ENCODE measurements around the gene FRMPD3. TPM values are rescaled to one million over a fixed set of nuclear protein-coding genes. Genes with fewer than 3 reads are reported as not detected.
"Not testable (repeated sequence)": the region's sequence is repeated elsewhere in the genome, so short reads cannot be mapped to it uniquely, and the experiment has no call there.

Gene FRMPD3
- total RNA-seq, 2 experiments from 2014 or later = not detected

- POLR2A ChIA-PET, CTCF ChIA-PET: not testable (repeated sequence)
Measured at GRCh38 chrX:107471420-107471819, 22.0 kb downstream of the FRMPD3 start.

GRCh38 chrX:107477406-107477805, 28.0 kb downstream of the FRMPD3 start:
- POLR2A ChIA-PET = no interaction called here
- CTCF ChIA-PET = no interaction called here

- POLR2A ChIA-PET = no interaction called here
- CTCF ChIA-PET = no interaction called here
Measured at GRCh38 chrX:107480272-107480671, 30.8 kb downstream of the FRMPD3 start.

DNA sequence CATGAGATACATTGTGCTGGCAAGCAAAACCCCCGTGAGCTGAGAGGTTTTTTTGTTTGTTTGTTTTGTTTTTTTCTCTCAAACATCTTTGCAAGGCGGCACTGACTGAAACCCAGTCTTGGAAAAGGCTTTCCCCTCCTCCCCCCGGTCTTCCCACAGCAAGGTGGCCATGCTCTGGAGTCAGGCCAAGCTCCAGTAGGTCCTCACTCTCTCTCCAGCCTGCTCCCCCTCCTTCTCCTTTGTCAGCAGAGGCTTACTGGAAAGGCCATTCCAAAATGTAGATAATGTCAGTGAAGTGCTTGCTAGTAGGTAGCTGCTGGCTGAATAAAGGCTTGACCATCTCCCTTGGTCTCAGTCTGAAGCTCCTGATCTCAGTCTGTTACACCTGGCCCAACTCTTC, 32.6 kb downstream of the FRMPD3 start:
- ChIA-PET POLR2A (no interaction called here), CTCF (no interaction called here)

DNA sequence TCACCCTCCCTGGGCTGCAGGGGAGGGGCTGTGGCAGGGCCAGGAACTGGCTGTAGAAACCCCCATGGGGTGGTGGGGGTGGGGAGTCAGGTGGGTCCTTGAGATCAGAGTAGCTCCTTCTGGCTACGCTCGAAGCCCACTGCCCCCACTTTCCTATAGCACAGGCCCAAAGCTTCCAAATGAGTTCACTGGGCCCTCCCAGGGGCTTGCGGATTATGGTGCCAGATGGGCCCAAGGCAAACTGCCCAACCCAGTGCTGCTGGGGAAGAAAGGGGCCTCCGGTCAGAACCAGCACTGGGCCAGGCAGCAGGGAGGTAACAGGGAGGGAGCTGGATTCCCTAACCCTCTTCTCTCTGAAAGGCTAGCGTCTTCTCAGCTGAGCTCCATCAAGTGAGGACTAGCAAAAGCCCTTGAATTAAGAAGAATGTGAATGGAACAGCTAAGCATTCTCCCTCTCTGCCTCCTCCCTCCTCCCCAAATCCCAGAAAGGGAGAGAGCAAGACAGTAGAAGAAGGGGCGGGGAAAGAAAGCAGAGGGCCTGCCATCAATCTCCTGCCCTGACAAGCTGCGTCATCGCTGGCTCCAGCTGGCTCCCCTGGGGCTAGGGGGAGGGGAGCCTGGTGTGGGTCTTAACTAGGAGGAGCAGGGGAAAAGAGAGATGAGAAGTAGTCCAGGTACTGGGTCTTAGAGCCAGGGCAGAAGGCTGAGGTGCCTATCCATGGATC, 34.7 kb downstream of the FRMPD3 start:
- POLR2A ChIA-PET = no interaction called here
- CTCF ChIA-PET = no interaction called here

DNA sequence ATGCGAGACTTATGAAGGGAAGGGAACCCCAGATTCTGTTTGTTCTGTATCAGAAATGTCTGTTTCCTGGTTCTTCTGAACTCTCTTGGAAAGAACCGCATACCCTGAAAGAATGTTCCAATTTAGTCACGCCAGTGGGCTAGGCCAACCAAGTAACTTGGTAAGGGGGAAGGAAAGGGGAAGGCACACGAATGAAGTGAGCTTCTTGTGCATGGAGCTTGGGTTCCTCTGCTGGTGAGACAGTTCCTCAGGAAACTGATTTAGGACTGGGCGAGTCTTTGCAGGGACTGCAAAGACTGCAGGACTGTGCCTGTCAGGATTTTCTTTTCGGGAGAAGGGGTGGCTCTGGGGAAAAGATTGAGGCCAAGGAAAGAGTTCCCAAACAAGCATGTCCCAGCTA, 35.6 kb downstream of the FRMPD3 start:
- ChIA-PET POLR2A (interaction anchor here (0.5 kb wide), 1 partner anchor 16 kb away, joined by 4 read pairs; no protein-coding TSS in a partner anchor), CTCF (no interaction called here)

DNA sequence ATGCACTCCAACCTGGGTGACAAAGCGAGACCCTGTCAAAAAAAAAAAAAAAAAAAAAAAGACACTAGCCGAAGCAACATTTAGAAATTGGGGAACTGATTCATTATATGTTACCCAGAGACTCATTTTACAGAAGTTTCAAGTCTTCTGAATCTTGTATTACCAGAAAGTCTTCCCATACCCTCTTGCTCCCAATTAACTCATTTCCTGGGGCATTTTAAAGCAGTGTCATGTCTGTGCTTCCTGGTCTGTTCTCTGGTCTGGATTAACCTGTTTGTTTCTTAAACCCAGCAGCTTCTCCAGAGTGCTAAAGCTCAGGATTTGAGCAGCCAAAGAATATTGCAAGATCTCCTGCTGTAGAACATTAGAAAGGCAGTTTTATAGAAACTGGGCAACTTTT, 43.7 kb downstream of the FRMPD3 start:
- ChIA-PET POLR2A (no interaction called here), CTCF (no interaction called here)

DNA sequence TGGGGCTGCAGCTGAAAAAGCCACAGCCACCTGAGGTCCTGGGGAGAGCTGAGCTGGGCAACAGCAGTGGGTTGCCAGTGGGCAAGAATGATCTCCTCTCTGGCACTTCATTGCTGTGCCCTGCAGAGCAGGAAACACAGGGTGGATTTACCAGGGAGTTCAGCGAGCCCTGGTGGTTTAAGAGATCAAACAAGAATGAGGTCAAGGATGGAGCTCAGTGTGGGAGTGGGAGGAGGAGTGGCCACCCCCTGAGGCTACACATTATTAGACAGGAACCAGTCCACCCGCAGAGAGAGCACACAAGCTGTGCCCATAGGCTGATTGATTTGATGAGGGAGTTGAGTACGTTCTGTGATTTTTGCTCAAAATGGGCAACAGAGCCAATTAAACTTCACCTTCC, 47.3 kb downstream of the FRMPD3 start:
- POLR2A ChIA-PET = no interaction called here
- CTCF ChIA-PET = no interaction called here

Other genes starting within 250 kb of the FRMPD3 start
- gene NUP62CL, start 243.2 kb upstream of the FRMPD3 start, total RNA-seq = 1 to 10 TPM; 2.5 to 3.7 TPM
- gene DNAAF6, start 243.0 kb upstream of the FRMPD3 start, total RNA-seq = not detected
- 100 to 1,000 TPM; 123 to 125 TPM for gene PRPS1, start 178.9 kb downstream of the FRMPD3 start, total RNA-seq

Data from activated CD8-positive, alpha-beta memory T cell treated with anti-CD3 and anti-CD28 coated beads for 36 hours (primary cell).